Measurements from ENCODE around the gene GRID2. TPM values are rescaled to one million over a fixed set of nuclear protein-coding genes. Genes with fewer than 3 reads are reported as not detected.

The GRID2 gene
- total and polyA plus RNA-seq, 8 donors = 6.4 TPM; not detected in 7

DNA sequence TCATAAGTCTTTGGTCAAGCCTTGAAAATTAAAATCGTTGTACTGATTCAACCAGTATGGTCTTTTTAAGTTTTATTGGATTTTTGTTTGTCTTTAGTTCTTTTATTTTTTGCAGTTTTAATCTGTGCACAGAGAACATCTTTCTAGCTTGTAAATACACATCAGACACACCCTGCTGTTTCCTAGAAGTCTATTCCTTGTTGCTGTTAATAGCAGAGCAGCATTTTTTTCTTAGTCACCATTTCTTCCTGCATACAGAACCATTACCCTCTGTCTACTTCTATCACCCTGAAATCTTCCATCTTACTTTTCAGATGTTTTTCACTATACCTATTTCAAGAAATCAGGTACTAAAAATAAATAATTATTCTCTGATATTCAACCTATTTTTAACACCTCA, 375.4 kb downstream of the GRID2 start:
- Histone ChIP-seq H3K27me3 (no peaks in the 10 kb centered on the region), H3K9me3 (no peaks in the 10 kb centered on the region), H3K27ac (no peak overlapping the region), H3K36me3 (no peaks in the 10 kb centered on the region), H3K4me3 (no peak overlapping the region), H3K4me1 (no peaks in the 10 kb centered on the region)
- WGBS, 5 donors = 68 to 95% (median 86%) methylated on average over 1 of the region's 1 CpG
- TF ChIP-seq POLR2A (IDR thresholded peaks at IDR 0.05) = no peak
- no peak for TF ChIP-seq POLR2AphosphoS5 (IDR thresholded peaks at IDR 0.05)
- TF ChIP-seq, protein P1, sequence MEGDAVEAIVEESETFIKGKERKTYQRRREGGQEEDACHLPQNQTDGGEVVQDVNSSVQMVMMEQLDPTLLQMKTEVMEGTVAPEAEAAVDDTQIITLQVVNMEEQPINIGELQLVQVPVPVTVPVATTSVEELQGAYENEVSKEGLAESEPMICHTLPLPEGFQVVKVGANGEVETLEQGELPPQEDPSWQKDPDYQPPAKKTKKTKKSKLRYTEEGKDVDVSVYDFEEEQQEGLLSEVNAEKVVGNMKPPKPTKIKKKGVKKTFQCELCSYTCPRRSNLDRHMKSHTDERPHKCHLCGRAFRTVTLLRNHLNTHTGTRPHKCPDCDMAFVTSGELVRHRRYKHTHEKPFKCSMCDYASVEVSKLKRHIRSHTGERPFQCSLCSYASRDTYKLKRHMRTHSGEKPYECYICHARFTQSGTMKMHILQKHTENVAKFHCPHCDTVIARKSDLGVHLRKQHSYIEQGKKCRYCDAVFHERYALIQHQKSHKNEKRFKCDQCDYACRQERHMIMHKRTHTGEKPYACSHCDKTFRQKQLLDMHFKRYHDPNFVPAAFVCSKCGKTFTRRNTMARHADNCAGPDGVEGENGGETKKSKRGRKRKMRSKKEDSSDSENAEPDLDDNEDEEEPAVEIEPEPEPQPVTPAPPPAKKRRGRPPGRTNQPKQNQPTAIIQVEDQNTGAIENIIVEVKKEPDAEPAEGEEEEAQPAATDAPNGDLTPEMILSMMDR (IDR thresholded peaks at IDR 0.05) = no peak
- TF ChIP-seq EP300 (IDR thresholded peaks at IDR 0.05) = no peak
- intact Hi-C loops (cut with DNase I; ENCODE audit: low total_unique reads) = no loop called here
- no peak for DNase-seq

GRCh38 chr4:92714640-92715039, 410.9 kb downstream of the GRID2 start:
- TF ChIP-seq POLR2AphosphoS5 (IDR thresholded peaks at IDR 0.05) (no peak), EP300 (IDR thresholded peaks at IDR 0.05) (no peak), POLR2A (IDR thresholded peaks at IDR 0.05) (no peak)
- TF ChIP-seq, protein P1 (IDR thresholded peaks at IDR 0.05) = no peak
- no peak for DNase-seq
- Histone ChIP-seq H3K4me3 (no peak overlapping the region), H3K27me3 (no peaks in the 10 kb centered on the region), H3K36me3 (no peaks in the 10 kb centered on the region), H3K4me1 (no peaks in the 10 kb centered on the region), H3K9me3 (no peaks in the 10 kb centered on the region), H3K27ac (no peak overlapping the region)
- intact Hi-C loops (cut with DNase I; ENCODE audit: low total_unique reads) = no loop called here
- 82 to 96% (median 84%) methylated on average over 2 to 3 of the region's 3 CpGs for WGBS, 5 donors

- 24 to 38% (median 27%) methylated on average over 1 of the region's 1 CpG for WGBS, 5 donors
- H3K27me3 ChIP-seq = no peaks in the 10 kb centered on the region
- TF ChIP-seq POLR2A (IDR thresholded peaks at IDR 0.05) (no peak), EP300 (IDR thresholded peaks at IDR 0.05) (no peak), POLR2AphosphoS5 (IDR thresholded peaks at IDR 0.05) (no peak)
- TF ChIP-seq, protein P1 (IDR thresholded peaks at IDR 0.05) = no peak
These were observed 429.5 kb downstream of the GRID2 start for GRCh38 chr4:92733231-92733630.

DNA sequence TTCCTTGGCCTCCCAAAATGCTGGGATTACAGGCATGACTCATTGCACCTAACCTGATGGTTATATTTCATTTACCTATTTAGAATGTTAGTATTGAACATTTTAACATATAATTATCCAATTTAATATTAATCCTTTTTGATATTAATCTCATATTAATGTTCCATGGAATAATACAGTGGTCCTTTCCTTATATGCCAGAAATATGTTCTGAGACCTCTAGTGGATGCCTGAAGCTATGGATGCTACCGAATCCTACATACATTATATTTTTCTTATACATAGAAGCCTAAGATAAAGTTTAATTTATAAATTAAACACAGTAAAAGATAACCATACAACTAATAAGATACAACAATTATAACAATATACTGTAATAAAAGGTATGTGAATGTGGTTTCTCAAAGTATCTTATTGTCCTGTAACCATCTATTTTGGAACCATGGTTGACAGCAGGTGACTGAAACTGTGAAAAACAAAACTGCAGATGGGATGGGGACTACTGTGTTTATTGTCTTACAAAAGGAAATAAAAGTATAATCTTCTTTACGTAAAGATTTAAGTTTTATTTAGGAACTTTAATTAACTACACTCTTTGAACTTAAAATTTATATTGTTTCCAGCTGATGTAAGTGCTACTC, 431.4 kb downstream of the GRID2 start:
- H3K36me3 ChIP-seq = no peaks in the 10 kb centered on the region
- DNase-seq = no peak
- no peak overlapping the region for H3K27ac ChIP-seq
- no peaks in the 10 kb centered on the region for H3K27me3 ChIP-seq
- H3K4me3 ChIP-seq = no peak overlapping the region
- H3K4me1 ChIP-seq = no peaks in the 10 kb centered on the region
- H3K9me3 ChIP-seq = no peaks in the 10 kb centered on the region
- WGBS, 5 donors = 86 to 90% (median 90%) methylated on average over 2 of the region's 2 CpGs
- intact Hi-C loops (cut with DNase I; ENCODE audit: low total_unique reads) = no loop called here
- TF ChIP-seq POLR2AphosphoS5 (IDR thresholded peaks at IDR 0.05) (no peak), EP300 (IDR thresholded peaks at IDR 0.05) (no peak), POLR2A (IDR thresholded peaks at IDR 0.05) (no peak)
- TF ChIP-seq, protein P1 (IDR thresholded peaks at IDR 0.05) = no peak

More at GRCh38 chr4:92733231-92733630, 429.5 kb downstream of the GRID2 start:
- intact Hi-C loops (cut with DNase I; ENCODE audit: low total_unique reads) = no loop called here
- no peaks in the 10 kb centered on the region for H3K36me3 ChIP-seq
- no peak overlapping the region for H3K4me3 ChIP-seq
- DNase-seq = no peak
- no peaks in the 10 kb centered on the region for H3K4me1 ChIP-seq
- H3K9me3 ChIP-seq = no peaks in the 10 kb centered on the region
- no peak overlapping the region for H3K27ac ChIP-seq

All from stomach (tissue), 9 donors.